ENCODE measurements around the gene PKIG. TPM values are rescaled to one million over a fixed set of nuclear protein-coding genes. Genes with fewer than 3 reads are reported as not detected.

The PKIG gene
- total RNA-seq, 2 donors from 2014 or later, result 2.2 to 4.5 TPM

DNA sequence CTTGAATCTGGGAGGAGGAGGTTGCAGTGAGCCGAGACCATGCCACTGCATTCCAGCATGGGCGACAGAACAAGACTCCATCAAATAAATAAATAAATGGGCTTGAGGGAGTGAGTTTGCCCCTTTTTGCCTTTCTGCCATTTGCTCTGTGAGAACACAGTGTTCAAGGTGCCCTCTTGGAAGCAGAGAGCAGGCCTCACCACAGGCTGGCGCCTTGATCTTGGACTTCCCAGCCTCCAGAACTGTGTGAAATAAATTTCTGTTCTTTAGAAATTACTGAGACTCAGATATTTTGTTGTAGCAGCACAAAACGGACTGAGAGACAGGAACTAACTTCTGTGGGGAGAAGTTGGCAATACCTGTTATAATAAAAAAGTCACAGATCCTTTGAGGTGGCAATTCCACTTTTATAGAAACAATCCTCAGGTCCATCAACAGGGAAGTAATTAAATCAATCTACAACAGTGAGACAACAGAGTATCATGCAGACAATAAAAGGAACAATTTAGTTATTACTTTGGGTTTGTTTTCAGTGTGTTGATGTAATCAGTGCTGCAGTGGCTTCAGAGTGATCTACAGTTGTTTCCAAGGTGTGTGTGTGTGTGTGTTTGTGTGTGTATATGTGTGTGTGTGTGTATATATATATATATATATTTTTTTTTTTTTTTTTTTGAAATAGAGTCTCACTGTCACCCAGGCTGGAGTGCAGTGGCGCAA, 24.5 kb downstream of the PKIG start:
- Mint-ChIP-seq H3K27ac (no peak overlapping the region), H3K27me3 (no peaks in the 10 kb centered on the region), H3K4me1 (peaks cover 9% of the 10 kb centered on the region), H3K36me3 (ENCODE audit: low read depth) (peaks cover 2% of the 10 kb centered on the region), H3K4me3 (no peak overlapping the region)
- ATAC-seq (no peak), DNase-seq (no peak)
- no peaks in the 10 kb centered on the region for H3K9me3 ChIP-seq (ENCODE audit: control insufficient read depth, low read length, poor library complexity, severe bottlenecking)

DNA sequence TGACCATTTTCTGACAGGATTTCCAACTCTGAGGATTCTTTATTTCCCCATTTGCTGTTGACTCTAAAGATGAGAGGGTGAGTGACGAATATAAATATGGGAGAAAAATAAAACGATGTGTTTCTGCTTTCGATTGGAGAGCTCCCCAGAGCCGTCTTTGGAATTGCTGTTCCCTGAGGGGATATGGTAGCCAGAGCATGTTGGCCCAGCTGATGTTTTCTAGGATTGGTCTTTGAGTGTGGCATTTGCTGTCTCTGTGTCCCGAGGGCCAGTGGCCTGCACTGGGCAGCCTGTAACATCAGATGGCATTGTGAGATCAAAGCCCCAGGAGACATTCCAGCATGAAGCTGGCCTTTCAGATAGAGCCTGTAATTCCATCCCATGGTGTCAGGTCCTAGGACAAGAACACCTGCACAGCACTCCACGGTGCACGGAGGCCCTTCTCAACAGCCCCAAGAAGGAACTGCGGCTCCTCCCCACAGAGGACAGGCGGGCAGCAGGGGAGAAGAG, 26.7 kb downstream of the PKIG start:
- no peaks in the 10 kb centered on the region for H3K9me3 ChIP-seq (ENCODE audit: control insufficient read depth, low read length, poor library complexity, severe bottlenecking)
- ATAC-seq (no peak), DNase-seq (no peak)
- Mint-ChIP-seq H3K27me3 (no peaks in the 10 kb centered on the region), H3K36me3 (ENCODE audit: low read depth) (peaks cover 4% of the 10 kb centered on the region), H3K4me1 (peaks cover 9% of the 10 kb centered on the region), H3K4me3 (no peak overlapping the region), H3K27ac (no peak overlapping the region)

DNA sequence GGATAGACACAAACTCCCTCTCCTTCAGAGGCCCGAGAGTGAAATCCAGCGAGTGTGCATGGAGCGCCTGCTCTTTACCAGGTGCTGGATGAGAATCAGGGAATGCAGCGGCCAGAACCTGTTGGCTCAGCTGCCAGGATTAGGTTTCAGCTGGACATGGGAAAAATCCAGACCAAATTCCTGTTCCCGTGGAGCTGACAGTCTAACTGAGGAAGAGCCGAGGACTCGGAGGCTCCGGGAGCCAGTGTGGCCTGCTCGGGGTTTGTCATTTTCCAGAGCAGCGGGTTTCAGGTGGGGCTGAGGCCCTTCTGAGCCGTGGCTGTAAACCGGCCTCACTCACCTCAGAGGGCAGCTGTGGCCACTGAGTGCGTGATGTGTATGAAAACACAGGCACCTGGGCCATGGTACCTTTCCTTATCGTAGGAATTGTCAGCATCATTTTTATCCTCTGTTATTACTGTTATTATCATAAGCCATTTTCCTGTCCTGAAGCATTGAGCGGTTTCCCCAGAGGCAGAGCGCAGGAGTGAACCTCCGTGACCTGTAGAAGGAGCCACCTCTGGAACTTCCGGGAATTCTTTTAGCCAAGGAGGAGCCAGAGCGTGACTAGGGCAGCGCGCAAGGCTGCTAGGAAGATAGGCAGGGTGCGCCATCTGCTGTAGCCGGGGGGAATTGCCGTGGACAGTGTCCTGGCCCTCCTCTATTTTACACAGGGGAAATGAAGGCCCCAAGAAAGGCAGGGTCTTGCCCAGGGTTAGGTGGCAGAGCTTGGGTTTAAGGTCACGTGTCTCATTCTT, 27.3 kb downstream of the PKIG start:
- ATAC-seq, result peak; percentile 95
- peak overlapping the region; percentile 89 for H3K27ac Mint-ChIP-seq
- H3K36me3 Mint-ChIP-seq (ENCODE audit: low read depth), result peaks cover 6% of the 10 kb centered on the region
- no peaks in the 10 kb centered on the region for H3K27me3 Mint-ChIP-seq
- H3K4me3 Mint-ChIP-seq, result peak overlapping the region; percentile 70
- peak; percentile 62 to 77 (median 65) for DNase-seq
- H3K9me3 ChIP-seq (ENCODE audit: control insufficient read depth, low read length, poor library complexity, severe bottlenecking), result no peaks in the 10 kb centered on the region
- H3K4me1 Mint-ChIP-seq, result peaks cover 9% of the 10 kb centered on the region

DNA sequence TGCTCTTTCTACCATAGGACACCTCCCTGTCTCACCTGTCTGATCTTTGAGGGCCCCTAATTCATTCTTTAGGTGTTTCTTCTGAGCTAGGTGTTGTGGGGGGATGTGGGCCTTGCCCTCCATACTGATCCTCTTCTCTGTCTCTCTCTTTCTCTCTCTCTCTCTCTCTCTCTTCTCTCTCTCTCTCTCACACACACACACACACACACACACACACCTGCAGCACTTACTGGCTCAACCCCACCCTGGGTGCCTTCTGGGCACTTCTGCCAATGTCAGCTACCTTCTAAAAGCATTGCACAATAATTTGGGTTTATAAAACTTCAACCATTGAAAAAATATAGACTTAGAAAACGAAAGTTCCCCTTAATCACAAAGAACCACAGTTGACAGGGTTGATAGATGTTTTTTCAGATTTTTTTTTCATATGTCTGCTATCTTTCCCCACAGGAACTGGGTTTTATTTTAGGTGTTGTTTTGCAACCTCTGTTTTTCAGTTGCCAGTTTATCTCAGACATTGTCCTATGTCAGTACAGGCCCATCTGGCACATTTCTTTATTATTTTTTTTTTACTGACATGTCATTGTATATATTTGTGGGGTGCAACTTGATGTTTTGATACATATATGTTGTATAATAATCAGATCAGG, 28.1 kb downstream of the PKIG start:
- peak overlapping the region; percentile 89 for H3K27ac Mint-ChIP-seq
- ATAC-seq, result peak; percentile 51
- DNase-seq, result no peak
- H3K27me3 Mint-ChIP-seq, result no peaks in the 10 kb centered on the region
- H3K4me1 Mint-ChIP-seq, result peaks cover 16% of the 10 kb centered on the region
- peaks cover 6% of the 10 kb centered on the region for H3K36me3 Mint-ChIP-seq (ENCODE audit: low read depth)
- peak overlapping the region; percentile 70 for H3K4me3 Mint-ChIP-seq
- H3K9me3 ChIP-seq (ENCODE audit: control insufficient read depth, low read length, poor library complexity, severe bottlenecking), result no peaks in the 10 kb centered on the region

DNA sequence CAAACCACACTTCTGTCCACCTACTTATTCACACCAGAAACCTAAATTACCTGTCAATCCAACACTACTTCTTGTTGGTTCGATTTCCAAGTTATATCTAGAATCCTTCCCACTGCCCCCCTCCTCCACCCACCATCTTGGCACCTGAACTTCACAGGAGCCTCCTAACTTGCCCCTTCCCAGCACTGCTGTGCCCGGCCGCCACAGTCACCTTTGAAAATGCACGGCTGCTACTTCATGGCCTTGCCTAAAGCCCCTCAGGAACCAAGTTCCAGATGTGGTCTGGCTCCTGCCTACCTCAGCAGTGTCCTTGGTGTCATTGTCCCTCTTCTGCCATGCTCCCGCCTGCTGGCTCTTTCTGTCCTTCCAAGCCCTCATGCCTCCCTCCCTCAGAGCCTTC, 31.2 kb downstream of the PKIG start:
- Mint-ChIP-seq H3K36me3 (ENCODE audit: low read depth) (peaks cover 4% of the 10 kb centered on the region), H3K4me3 (no peak overlapping the region), H3K27me3 (no peaks in the 10 kb centered on the region), H3K4me1 (peaks cover 33% of the 10 kb centered on the region), H3K27ac (peak overlapping the region; percentile 88)
- DNase-seq (no peak), ATAC-seq (no peak)
- no peaks in the 10 kb centered on the region for H3K9me3 ChIP-seq (ENCODE audit: control insufficient read depth, low read length, poor library complexity, severe bottlenecking)

DNA sequence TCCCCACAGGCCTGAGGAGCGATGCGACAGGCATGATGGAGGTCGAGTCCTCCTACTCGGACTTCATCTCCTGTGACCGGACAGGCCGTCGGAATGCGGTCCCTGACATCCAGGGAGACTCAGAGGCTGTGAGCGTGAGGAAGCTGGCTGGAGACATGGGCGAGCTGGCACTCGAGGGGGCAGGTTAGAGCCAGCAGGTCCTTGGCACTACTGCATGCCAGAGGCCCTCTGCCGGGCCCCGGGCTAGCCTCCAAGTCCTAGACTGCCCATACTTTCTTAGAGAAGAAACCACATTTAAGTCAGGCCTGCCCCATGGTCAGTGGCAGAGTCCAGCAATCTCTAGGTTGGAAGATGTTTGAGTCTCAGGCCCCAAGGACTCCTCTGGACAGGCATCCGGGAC, 32.1 kb downstream of the PKIG start:
- H3K27ac Mint-ChIP-seq, result peak overlapping the region; percentile 88
- H3K9me3 ChIP-seq (ENCODE audit: control insufficient read depth, low read length, poor library complexity, severe bottlenecking), result no peaks in the 10 kb centered on the region
- H3K4me1 Mint-ChIP-seq, result peaks cover 37% of the 10 kb centered on the region
- peaks cover 6% of the 10 kb centered on the region for H3K36me3 Mint-ChIP-seq (ENCODE audit: low read depth)
- H3K4me3 Mint-ChIP-seq, result no peak overlapping the region
- DNase-seq, result no peak
- ATAC-seq, result no peak
- H3K27me3 Mint-ChIP-seq, result no peaks in the 10 kb centered on the region

DNA sequence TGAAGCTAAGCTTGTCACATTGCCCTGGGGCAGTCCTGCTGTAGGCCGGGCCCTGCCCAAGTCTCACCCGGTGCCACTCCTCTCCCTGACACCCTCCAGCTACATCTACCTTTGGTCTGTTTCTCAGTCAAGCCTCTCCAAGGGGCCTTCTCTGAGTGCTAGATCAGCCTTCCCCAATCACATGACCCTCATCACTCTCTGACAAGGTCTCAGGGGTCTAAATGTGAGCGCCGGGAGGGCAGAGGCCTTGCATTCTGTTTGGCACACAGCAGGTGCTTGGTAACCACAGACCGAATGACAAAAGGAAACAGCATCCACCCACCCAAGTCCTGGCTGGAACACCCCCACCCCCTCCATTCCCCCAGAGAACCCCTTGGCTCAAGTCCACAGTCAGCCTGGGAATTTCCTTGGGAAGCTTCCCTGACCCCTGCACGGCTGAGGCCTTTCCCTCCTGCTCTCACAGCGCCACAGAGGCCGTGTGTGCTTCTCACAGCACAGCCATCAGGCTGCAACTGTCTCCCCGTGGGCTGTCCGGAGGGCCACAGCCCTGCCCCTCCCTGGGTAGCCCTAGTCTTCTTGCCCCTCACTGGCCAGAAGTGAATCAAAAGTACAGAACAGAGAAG, 32.9 kb downstream of the PKIG start:
- H3K9me3 ChIP-seq (ENCODE audit: control insufficient read depth, low read length, poor library complexity, severe bottlenecking), result no peaks in the 10 kb centered on the region
- H3K27me3 Mint-ChIP-seq, result no peaks in the 10 kb centered on the region
- peaks cover 6% of the 10 kb centered on the region for H3K36me3 Mint-ChIP-seq (ENCODE audit: low read depth)
- H3K4me1 Mint-ChIP-seq, result peaks cover 36% of the 10 kb centered on the region
- no peak for DNase-seq
- ATAC-seq, result no peak
- peak overlapping the region; percentile 80 for H3K4me3 Mint-ChIP-seq
- H3K27ac Mint-ChIP-seq, result peak overlapping the region; percentile 88

DNA sequence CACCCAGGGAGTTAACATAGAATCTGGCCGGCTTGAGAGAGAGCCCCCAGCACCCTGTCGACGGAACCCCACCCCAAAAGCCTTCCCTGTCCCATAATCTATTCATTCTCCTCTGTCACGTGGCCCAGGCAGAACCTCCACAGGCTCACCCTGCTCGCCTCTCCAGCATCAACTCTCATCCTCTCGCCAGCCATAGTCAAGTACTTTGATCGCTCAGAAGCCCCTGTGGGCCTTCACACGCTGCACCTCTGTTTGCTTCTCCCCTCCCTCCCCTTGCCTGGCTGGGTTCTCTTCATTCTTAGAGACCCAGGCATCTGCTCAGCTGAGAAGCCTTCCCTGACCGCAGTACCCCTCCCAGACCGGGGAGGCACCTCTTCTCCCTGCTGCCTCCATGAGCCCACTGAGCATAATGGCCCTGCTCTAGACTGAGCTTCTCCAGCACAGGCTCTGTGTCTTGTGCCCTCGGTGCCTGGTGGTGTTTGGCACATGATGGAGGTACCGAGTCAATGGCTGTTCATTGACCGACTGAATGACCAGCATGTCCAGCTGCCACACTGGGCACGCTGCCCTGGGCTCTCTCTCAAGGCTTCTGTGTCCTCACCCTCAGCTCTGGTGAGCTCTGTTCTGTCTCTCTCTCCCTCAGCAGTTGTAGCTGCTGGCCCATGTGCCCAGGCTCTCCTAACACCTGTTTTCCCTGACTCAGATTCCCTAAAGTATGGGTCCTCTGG, 33.7 kb downstream of the PKIG start:
- Mint-ChIP-seq H3K4me1 (peaks cover 34% of the 10 kb centered on the region), H3K27me3 (no peaks in the 10 kb centered on the region), H3K27ac (peak overlapping the region; percentile 88), H3K36me3 (ENCODE audit: low read depth) (peaks cover 6% of the 10 kb centered on the region), H3K4me3 (peak overlapping the region; percentile 31)
- H3K9me3 ChIP-seq (ENCODE audit: control insufficient read depth, low read length, poor library complexity, severe bottlenecking), result no peaks in the 10 kb centered on the region
- DNase-seq, result no peak
- no peak for ATAC-seq

DNA sequence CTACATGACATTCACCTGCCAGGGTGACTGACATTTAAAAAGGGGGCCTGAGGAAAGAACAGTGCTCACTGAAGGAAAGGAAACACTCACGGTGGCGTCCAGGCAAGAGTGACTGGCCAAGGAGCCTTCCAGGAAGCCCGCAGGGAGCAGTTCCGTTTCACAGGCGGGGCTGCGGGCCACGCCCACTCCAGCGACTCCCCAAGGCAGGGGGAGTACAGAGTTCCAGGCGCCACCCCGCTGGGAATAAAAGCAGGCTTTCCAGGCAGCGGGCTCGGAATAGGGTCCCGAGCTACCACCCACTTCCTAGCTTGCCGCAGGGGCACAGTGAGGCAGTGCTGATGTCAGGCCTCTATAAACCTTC, 34.2 kb downstream of the PKIG start:
- Mint-ChIP-seq H3K36me3 (ENCODE audit: low read depth) (peaks cover 8% of the 10 kb centered on the region), H3K27me3 (no peaks in the 10 kb centered on the region), H3K4me1 (peaks cover 35% of the 10 kb centered on the region), H3K4me3 (no peak overlapping the region), H3K27ac (peak overlapping the region; percentile 88)
- ATAC-seq (no peak), DNase-seq (no peak)
- no peaks in the 10 kb centered on the region for H3K9me3 ChIP-seq (ENCODE audit: control insufficient read depth, low read length, poor library complexity, severe bottlenecking)

DNA sequence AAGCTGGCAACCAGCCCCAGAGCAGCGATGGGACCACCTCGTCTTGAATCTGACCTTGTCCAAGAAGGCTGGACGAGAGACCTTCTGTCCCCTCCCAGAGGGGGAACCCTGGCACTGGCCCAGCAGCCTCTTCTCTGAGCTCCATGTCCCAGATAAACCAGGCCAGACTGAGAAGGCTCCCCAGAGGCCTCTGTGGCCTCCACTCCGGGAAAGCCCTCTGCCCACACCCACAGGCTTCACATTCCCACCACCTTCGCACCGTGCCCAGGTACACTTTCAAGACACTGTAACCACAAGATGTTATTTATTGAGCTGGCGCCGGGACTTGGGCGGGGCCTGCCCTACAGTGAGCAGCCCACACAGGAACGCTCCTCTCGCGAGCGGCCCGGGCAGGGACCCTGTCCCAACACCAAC, 35.9 kb downstream of the PKIG start:
- H3K36me3 Mint-ChIP-seq (ENCODE audit: low read depth), result peaks cover 10% of the 10 kb centered on the region
- no peaks in the 10 kb centered on the region for H3K9me3 ChIP-seq (ENCODE audit: control insufficient read depth, low read length, poor library complexity, severe bottlenecking)
- H3K4me1 Mint-ChIP-seq, result peaks cover 36% of the 10 kb centered on the region
- H3K27me3 Mint-ChIP-seq, result no peaks in the 10 kb centered on the region
- DNase-seq (no peak), ATAC-seq (peak; percentile 87)
- no peak overlapping the region for H3K4me3 Mint-ChIP-seq
- peak overlapping the region; percentile 88 for H3K27ac Mint-ChIP-seq

DNA sequence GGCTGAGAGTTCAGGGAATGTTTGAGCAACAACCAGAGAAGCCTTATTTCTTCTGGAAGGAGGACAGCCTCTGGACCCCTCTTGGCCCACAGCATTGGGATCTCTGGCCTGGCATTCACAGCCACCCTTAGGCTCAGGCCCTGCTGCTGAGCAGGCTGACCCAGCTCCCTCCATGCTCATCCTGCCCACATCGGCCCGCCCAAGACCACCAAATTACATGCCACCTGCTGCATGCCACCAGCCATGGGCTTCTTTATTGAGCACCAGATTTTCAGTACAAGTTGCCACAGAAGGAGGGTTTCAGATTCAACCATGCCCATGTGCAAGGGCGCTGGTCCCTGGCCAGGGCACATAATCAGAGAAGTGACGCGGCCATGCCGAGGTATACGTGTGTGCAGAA, 36.9 kb downstream of the PKIG start:
- H3K9me3 ChIP-seq (ENCODE audit: control insufficient read depth, low read length, poor library complexity, severe bottlenecking), result no peaks in the 10 kb centered on the region
- no peaks in the 10 kb centered on the region for H3K27me3 Mint-ChIP-seq
- DNase-seq (no peak), ATAC-seq (no peak)
- H3K4me1 Mint-ChIP-seq, result peaks cover 36% of the 10 kb centered on the region
- peak overlapping the region; percentile 88 for H3K27ac Mint-ChIP-seq
- peak overlapping the region; percentile 19 for H3K4me3 Mint-ChIP-seq
- peaks cover 10% of the 10 kb centered on the region for H3K36me3 Mint-ChIP-seq (ENCODE audit: low read depth)

DNA sequence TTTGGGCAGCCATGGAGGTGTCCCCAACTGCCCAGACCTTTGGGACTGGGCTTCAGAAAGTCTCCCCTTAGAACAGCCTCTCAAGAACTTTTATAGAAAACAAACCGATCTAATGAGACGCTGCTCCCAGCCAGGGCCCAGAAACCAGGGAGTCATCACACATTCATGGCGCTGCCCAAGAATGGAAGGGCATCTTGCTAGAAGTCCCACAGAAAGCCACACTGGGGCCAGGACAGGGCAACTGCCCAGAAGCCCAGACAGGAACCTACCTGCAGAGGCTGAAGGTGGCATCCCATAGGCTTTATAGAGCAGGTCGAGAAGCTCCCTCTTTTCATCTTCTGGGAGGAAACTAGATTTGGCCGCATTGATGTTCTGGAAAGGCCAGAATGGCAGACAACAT, 37.7 kb downstream of the PKIG start:
- ATAC-seq, result no peak
- no peak for DNase-seq
- H3K27me3 Mint-ChIP-seq, result no peaks in the 10 kb centered on the region
- no peaks in the 10 kb centered on the region for H3K9me3 ChIP-seq (ENCODE audit: control insufficient read depth, low read length, poor library complexity, severe bottlenecking)
- peaks cover 33% of the 10 kb centered on the region for H3K4me1 Mint-ChIP-seq
- H3K27ac Mint-ChIP-seq, result peak overlapping the region; percentile 88
- no peak overlapping the region for H3K4me3 Mint-ChIP-seq
- peaks cover 9% of the 10 kb centered on the region for H3K36me3 Mint-ChIP-seq (ENCODE audit: low read depth)

Data from T-helper 17 cell (primary cell).